Kidney epithelial cell (primary cell): Measurements from ENCODE around the gene FLT1. TPM values are rescaled to one million over a fixed set of nuclear protein-coding genes. Genes with fewer than 3 reads are reported as not detected.

Experiments used
- DNase-seq: peaks from one replicate; pipeline ENCODE4 v3.0.0-alpha.2; 2010; ENCODE audit warnings: low read depth
- H3K27me3 ChIP-seq: 2 replicates; pipeline ENCODE4 v1.6.0; 2011; ENCODE audit warnings: low read length; ENCODE audit not compliant: control insufficient read depth, insufficient read depth
- H3K36me3 ChIP-seq: 2 replicates; pipeline ENCODE4 v1.5.1; 2011; ENCODE audit warnings: low read length; ENCODE audit not compliant: control insufficient read depth, insufficient read depth
- H3K4me3 ChIP-seq: 2 replicates; pipeline ENCODE4 v1.5.1; 2011; ENCODE audit warnings: low read depth, mild to moderate bottlenecking, control low read depth, low read length
- CTCF ChIP-seq: IDR thresholded peaks from 2 replicates; pipeline ENCODE4 v1.5.1; 2011; ENCODE audit warnings: mild to moderate bottlenecking, moderate library complexity, low read length, control low read depth, inconsistent platforms; ENCODE audit not compliant: insufficient read depth, poor library complexity, severe bottlenecking
- total RNA-seq: library from RNA; depleted of rRNA; stranded (reverse); fragments of >200 nt; gene quantifications from 2 replicates; pipeline ENCODE4 v1.2.3, GENCODE V29; 2015

FLT1 gene
- total RNA-seq, 1 donor from 2014 or later, result 0.96 TPM

- H3K4me3 ChIP-seq, result peak overlapping the region; percentile 29
- peaks cover 38% of the 10 kb centered on the region for H3K27me3 ChIP-seq
- no peak for DNase-seq
- no peaks in the 10 kb centered on the region for H3K36me3 ChIP-seq
- TF ChIP-seq CTCF, result no peak
Observed at GRCh38 chr13:28531845-28532387, 37.0 kb upstream of the FLT1 start.

GRCh38 chr13:28531077-28531844 is 36.3 kb upstream of the FLT1 start:
- Histone ChIP-seq H3K27me3 (peaks cover 38% of the 10 kb centered on the region), H3K4me3 (peak overlapping the region; percentile 7), H3K36me3 (no peaks in the 10 kb centered on the region)
- DNase-seq, result no peak
- no peak for TF ChIP-seq CTCF

- H3K27me3 ChIP-seq, result peaks cover 38% of the 10 kb centered on the region
- no peaks in the 10 kb centered on the region for H3K36me3 ChIP-seq
- TF ChIP-seq CTCF, result no peak
- DNase-seq, result no peak
- peak overlapping the region; percentile 7 for H3K4me3 ChIP-seq
Observed at GRCh38 chr13:28530729-28531076, 35.8 kb upstream of the FLT1 start.

- H3K4me3 ChIP-seq, result no peak overlapping the region
- H3K27me3 ChIP-seq, result peaks cover 38% of the 10 kb centered on the region
- no peaks in the 10 kb centered on the region for H3K36me3 ChIP-seq
- no peak for DNase-seq
- no peak for TF ChIP-seq CTCF
Observed at GRCh38 chr13:28529836-28530235, 34.9 kb upstream of the FLT1 start.

- no peak for TF ChIP-seq CTCF
- DNase-seq, result no peak
- Histone ChIP-seq H3K27me3 (peaks cover 35% of the 10 kb centered on the region), H3K36me3 (no peaks in the 10 kb centered on the region), H3K4me3 (no peak overlapping the region)
Observed at GRCh38 chr13:28528848-28529247, 33.9 kb upstream of the FLT1 start.

- no peak for TF ChIP-seq CTCF
- Histone ChIP-seq H3K27me3 (peaks cover 33% of the 10 kb centered on the region), H3K4me3 (no peak overlapping the region), H3K36me3 (no peaks in the 10 kb centered on the region)
- DNase-seq, result no peak
Observed at GRCh38 chr13:28528388-28528787, 33.5 kb upstream of the FLT1 start.
